ENCODE data around the gene NCLN. TPM values are rescaled to one million over a fixed set of nuclear protein-coding genes. Genes with fewer than 3 reads are reported as not detected.
A peak's percentile ranks its signal among the peaks of the same experiment; 100 is the strongest.

The NCLN gene
- total and polyA plus RNA-seq, 9 of the 15 experiments (the other 6 are each of a cell fraction or from before 2014, with no cell fraction given): 3.8 to 126 (median 39.6) TPM

DNA sequence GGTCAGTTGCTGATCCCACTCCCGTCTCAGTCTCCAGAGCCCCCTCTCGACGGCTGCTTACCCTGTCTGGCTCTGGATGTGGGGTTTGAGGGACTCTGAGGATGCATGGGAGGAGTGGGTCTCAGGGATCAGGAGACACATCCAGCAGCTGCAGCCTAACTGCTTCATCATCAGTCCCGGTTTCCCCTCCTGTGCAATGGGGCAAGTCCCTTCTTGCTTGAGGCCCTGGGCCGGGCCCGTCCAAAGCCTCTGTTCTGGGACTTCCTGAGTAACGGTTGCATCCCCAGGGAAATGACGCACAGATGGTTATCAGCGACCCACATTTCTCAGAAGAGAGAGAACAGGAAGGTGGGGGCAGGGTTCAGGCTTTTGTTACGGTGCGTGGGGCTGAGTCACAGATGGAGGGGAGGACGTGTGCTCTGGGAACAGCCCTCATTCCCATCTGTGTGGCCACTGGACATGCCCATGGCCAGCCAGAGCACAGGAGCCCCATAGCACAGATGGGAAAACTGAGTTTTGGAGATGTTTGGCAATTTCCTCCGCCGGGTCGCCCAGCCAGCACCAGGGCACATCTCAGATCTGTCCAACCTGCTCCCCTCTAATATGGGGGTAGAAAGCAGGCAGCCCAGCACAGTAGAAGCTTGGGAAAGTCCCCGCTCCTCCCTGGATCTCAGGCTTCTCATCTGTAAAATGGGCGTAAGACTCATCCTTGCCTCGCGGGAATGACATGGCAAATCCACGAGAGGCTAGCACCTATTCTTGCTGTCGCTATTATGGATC, 30.6 kb upstream of the NCLN start (continued):
- TF ChIP-seq NR2C2 (CRISPR knock-in tag; IDR thresholded peaks at IDR 0.05): no peak
- peak; percentile 75 for TF ChIP-seq NR2C2 (tag; IDR thresholded peaks at IDR 0.05)
- TF ChIP-seq PYGO2 (tag; IDR thresholded peaks at IDR 0.05): 0 out of 2 replicates have a peak, but pooled peaks have one; percentile 0
- TF ChIP-seq BACH1 (tag; IDR thresholded peaks at IDR 0.05): peak; percentile 71; the same call in 1 of the 2 replicates
- TF ChIP-seq, protein P1, sequence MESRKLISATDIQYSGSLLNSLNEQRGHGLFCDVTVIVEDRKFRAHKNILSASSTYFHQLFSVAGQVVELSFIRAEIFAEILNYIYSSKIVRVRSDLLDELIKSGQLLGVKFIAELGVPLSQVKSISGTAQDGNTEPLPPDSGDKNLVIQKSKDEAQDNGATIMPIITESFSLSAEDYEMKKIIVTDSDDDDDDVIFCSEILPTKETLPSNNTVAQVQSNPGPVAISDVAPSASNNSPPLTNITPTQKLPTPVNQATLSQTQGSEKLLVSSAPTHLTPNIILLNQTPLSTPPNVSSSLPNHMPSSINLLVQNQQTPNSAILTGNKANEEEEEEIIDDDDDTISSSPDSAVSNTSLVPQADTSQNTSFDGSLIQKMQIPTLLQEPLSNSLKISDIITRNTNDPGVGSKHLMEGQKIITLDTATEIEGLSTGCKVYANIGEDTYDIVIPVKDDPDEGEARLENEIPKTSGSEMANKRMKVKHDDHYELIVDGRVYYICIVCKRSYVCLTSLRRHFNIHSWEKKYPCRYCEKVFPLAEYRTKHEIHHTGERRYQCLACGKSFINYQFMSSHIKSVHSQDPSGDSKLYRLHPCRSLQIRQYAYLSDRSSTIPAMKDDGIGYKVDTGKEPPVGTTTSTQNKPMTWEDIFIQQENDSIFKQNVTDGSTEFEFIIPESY (CRISPR knock-in tag; IDR thresholded peaks at IDR 0.05): no peak; the same call in 1 of the 2 replicates
- TF ChIP-seq LEF1 (IDR thresholded peaks at IDR 0.05): peak; percentile 93
- TF ChIP-seq LARP7 (IDR thresholded peaks at IDR 0.05): peak; percentile 70; the same call in 1 of the 2 replicates
- TF ChIP-seq ZZZ3 (IDR thresholded peaks at IDR 0.05): peak; percentile 75
- 0 out of 2 replicates have a peak, but pooled peaks have one; percentile 24 for TF ChIP-seq RB1 (IDR thresholded peaks at IDR 0.05; ENCODE audit: low read depth)
- peak; percentile 94 for TF ChIP-seq SMARCA4 (IDR thresholded peaks at IDR 0.05)
- 0 out of 2 replicates have a peak, but pooled peaks have one; percentile 25 for TF ChIP-seq ELF4 (CRISPR knock-in tag; IDR thresholded peaks at IDR 0.05)
- peak; percentile 82 for TF ChIP-seq ZBTB40 (IDR thresholded peaks at IDR 0.05)
- TF ChIP-seq ZBTB40 (CRISPR knock-in tag; IDR thresholded peaks at IDR 0.05): no peak
- peak; percentile 81 for TF ChIP-seq PHF20 (IDR thresholded peaks at IDR 0.05; ENCODE audit: partially characterized antibody)
- TF ChIP-seq ZNF644 (tag; IDR thresholded peaks at IDR 0.05; ENCODE audit: low read depth): peak; percentile 34; the same call in 1 of the 2 replicates
- no peak for TF ChIP-seq ZNF586 (CRISPR knock-in tag; conservative IDR thresholded peaks at IDR 0.05)
- peak; percentile 79 for TF ChIP-seq MYBL2 (IDR thresholded peaks at IDR 0.05; ENCODE audit: low read depth)
- TF ChIP-seq MYBL2 (CRISPR knock-in tag; IDR thresholded peaks at IDR 0.05; ENCODE audit: borderline replicate concordance): no peak
- TF ChIP-seq CBFA2T2 (conservative IDR thresholded peaks at IDR 0.05): peak; percentile 50
